Fibroblast of villous mesenchyme (primary cell): ENCODE data around the gene CCN2. TPM values are rescaled to one million over a fixed set of nuclear protein-coding genes. Genes with fewer than 3 reads are reported as not detected.
A peak's percentile ranks its signal among the peaks of the same experiment; 100 is the strongest.
"Not testable (repeated sequence)": the region's sequence is repeated elsewhere in the genome, so short reads cannot be mapped to it uniquely, and the experiment has no call there.

Source experiments
- DNase-seq: peaks from one replicate; pipeline ENCODE4 v3.0.0-alpha.2; 2010; ENCODE audit warnings: low read depth
- H3K4me3 ChIP-seq: 2 replicates; pipeline ENCODE4 v1.5.1; 2011; ENCODE audit warnings: low read depth, mild to moderate bottlenecking, low read length
- total RNA-seq: library from RNA; depleted of rRNA; stranded (reverse); fragments of >200 nt; gene quantifications from 2 replicates; pipeline ENCODE4 v1.2.3, GENCODE V29; 2012
- TF ChIP-seq, protein P1 (sequence below): IDR thresholded peaks from 2 replicates; pipeline ENCODE4 v1.5.1; 2012; ENCODE audit warnings: low read depth, mild to moderate bottlenecking, low read length; ENCODE audit not compliant: insufficient read depth

CCN2 gene
- total RNA-seq, 1 donor = 177 TPM

DNA sequence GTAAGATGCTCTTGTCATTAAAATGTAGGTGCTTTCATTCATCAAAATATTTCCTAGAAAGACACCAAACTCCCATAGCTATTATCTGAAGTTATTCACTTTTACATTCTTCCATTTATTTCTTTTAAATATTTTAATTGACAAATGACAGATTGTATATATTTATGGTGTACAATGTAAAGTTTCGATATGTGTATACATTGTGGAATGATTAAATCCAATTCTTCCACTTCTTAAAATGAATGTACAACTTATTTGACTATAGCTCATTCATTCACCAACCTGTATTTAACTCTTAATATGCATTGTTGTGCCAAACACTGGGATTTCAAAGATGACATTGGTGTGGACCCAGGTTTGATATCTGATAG, 41.0 kb downstream of the CCN2 start:
- no peak for DNase-seq
- no peak overlapping the region for H3K4me3 ChIP-seq
- TF ChIP-seq, protein P1, sequence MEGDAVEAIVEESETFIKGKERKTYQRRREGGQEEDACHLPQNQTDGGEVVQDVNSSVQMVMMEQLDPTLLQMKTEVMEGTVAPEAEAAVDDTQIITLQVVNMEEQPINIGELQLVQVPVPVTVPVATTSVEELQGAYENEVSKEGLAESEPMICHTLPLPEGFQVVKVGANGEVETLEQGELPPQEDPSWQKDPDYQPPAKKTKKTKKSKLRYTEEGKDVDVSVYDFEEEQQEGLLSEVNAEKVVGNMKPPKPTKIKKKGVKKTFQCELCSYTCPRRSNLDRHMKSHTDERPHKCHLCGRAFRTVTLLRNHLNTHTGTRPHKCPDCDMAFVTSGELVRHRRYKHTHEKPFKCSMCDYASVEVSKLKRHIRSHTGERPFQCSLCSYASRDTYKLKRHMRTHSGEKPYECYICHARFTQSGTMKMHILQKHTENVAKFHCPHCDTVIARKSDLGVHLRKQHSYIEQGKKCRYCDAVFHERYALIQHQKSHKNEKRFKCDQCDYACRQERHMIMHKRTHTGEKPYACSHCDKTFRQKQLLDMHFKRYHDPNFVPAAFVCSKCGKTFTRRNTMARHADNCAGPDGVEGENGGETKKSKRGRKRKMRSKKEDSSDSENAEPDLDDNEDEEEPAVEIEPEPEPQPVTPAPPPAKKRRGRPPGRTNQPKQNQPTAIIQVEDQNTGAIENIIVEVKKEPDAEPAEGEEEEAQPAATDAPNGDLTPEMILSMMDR = no peak

DNA sequence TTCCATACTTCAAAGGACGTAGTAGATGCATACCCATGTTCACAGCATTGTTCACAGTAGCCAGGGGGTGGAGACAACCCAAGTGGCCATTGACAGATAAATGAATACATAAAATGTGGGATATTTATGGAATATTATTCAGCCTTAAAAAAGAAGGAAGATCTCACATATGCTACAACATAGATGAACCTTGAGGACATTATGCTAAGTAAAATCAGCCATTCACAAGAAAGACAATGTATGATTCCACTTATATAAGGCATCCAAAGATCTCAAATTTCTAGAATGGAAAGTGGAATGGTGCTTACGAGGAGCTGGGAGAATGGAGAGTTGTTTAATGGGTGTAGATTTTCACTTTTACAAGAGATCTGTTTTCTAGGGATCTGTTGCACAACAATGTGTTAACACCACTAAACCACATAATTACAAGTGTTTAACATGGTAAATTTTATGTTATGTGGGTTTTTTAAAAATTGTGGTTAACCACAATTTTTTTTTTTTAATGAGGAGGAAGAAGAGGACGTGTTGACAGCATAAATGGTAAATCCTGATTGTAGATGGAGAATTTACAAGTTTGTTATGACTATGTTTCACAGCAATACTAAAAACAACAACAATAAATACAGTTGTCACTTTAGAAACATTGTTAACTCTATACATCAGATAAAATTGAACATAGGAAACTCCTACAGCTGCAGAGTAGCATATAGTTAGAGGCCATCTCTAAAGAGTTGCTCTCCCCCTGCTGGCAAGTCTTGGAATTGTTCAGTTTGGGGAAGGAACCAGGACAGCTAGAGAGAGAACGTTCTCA, 41.6 kb downstream of the CCN2 start:
- peak; percentile 83 for DNase-seq
- H3K4me3 ChIP-seq = no peak overlapping the region
- TF ChIP-seq, protein P1 = peak; percentile 91

DNA sequence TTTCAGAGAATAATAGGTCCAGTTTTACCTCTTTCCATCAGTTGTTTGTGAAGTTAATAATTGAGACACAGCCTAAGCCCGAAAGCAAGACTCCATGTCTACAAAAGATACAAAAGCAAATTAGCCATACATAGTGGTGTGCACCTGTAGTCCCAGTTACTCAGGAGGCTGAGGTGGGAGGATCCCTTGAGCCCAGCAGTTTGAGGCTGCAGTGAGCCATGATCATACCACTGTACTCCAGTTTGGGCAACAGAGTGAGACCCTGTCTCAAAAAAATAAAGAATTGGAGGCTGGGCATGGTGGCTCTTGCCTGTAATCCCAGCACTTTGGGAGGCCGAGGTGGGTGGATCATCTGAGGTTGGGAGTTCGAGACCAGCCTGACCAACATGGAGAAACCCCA, 42.4 kb downstream of the CCN2 start:
- not testable (repeated sequence) for H3K4me3 ChIP-seq, DNase-seq

DNA sequence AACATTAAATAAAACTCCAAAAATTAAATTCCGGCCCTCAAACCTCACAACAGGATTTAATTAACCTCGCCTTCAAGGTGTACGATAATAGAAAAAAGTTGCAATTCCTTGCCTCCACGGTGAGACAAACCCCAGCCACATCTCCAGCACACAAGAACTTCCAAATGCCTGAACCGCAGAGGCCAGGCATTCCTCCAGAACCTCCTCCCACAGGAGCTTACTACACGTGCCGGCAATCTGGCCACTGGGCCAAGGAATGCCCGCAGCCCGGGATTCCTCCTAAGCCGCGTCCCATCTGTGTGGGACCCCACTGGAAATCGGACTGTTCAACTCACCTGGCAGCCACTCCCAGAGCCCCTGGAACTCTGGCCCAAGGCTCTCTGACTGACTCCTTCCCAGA, 47.4 kb downstream of the CCN2 start:
- not testable (repeated sequence) for DNase-seq, H3K4me3 ChIP-seq

DNA sequence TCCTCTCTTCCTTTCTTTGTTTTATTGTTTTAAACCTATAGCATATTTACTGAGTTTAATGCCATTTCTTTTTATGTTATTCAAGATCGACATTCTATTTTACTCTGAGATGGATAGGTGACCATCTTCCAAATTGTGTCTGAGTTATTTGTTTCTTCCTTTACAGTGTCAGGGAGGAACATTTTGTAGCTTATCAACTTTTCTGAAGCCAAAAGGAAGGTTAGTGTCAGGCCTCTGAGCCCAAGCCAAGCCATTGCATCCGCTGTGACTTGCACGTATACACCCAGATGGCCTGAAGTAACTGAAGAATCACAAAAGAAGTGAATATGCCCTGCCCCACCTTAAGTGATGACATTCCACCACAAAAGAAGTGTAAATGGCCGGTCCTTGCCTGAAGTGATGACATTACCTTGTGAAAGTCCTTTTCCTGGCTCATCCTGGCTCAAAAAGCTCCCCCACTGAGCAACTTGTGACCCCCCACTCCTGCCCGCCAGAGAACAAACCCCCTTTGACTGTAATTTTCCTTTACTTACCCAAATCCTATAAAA, 49.8 kb downstream of the CCN2 start:
- DNase-seq, H3K4me3 ChIP-seq: not testable (repeated sequence)

DNA sequence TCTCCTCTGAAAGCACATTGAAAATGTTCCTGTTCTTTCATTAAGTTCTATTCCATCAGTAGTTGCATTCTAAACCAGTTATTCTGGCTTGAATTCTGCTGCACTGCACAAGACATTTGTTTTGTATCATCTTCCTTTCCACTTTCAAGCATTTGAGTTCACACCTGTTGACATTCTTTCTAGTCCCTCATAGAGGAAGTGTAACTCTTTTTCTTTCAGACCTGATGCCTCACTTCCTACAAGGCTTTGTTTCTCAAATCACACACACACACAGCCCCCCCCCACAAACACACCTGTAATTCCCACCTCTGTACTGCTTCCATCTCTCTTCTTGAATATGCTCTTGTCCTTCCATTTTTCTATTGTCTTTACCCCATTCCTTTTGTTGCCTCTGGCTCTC, 50.9 kb downstream of the CCN2 start:
- no peak for DNase-seq
- TF ChIP-seq, protein P1 = no peak
- no peak overlapping the region for H3K4me3 ChIP-seq

DNA sequence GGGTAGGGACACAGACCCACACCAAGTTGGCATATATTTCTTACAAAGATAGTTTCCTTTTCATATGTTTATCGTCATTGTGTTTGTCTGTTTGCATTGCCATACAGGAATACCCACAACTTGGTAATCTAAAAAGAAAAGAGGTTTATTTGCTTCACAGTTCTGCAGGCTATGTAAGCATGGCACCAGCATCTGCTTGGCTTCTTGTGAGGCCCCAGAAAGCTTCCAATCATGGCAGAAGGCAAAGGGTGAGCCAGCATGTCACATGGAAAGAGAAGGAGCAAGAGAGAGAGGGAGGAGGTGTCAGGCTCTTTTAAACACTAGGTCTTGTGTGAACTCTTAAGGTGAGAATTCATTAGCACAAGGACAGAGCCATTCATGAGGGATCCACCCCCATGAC, 52.5 kb downstream of the CCN2 start:
- no peak for DNase-seq
- TF ChIP-seq, protein P1 = no peak
- no peak overlapping the region for H3K4me3 ChIP-seq

Other genes starting within 250 kb of the CCN2 start
- gene OR2A4, start 250.0 kb downstream of the CCN2 start, total RNA-seq = not detected in 2 replicates
- gene CTAGE9, start 240.4 kb downstream of the CCN2 start, total RNA-seq = not detected in 2 replicates
- gene ENPP1, start 143.4 kb downstream of the CCN2 start, total RNA-seq = 6.0 and 8.4 TPM in 2 replicates